Kidney (tissue), 14 donors: ENCODE data around the gene PCA3. TPM values are rescaled to one million over a fixed set of nuclear protein-coding genes. Genes with fewer than 3 reads are reported as not detected.

Experiments
- DNase-seq, 5 donors: peaks; one replicate each; pipeline ENCODE4 v3.0.0-alpha.2; 2013 to 2020
- FAIRE-seq: peaks from 2 replicates; lab custom pipeline; 2012; peaks lifted over from hg19 to GRCh38; lab: Jason Lieb, UNC
- H3K27ac ChIP-seq, 2 donors: one replicate each; pipeline ENCODE4 v1.7.0; 2013; ENCODE audit warnings: low read depth in 2 of 2, low read length in 2 of 2, inconsistent platforms in 1 of 2
- H3K27me3 ChIP-seq: one replicate; pipeline ENCODE4 v1.7.1; 2013; ENCODE audit warnings: low read length, inconsistent platforms; ENCODE audit not compliant: control insufficient read depth, insufficient read depth
- H3K36me3 ChIP-seq, 3 donors: one replicate each; pipeline versions ENCODE4 v1.7.0 to v1.7.1; 2013; ENCODE audit warnings: low read length in 3 of 3, control low read depth in 1 of 3, inconsistent platforms in 1 of 3; ENCODE audit not compliant: insufficient read depth in 3 of 3, control insufficient read depth in 2 of 3
- H3K4me1 ChIP-seq, 3 donors: one replicate each; pipeline versions ENCODE4 v1.7.0 to v1.7.1; 2013; ENCODE audit warnings: low read length in 3 of 3, inconsistent platforms in 1 of 3, low read depth in 1 of 3; ENCODE audit not compliant: control insufficient read depth in 2 of 3, insufficient read depth in 2 of 3
- H3K4me3 ChIP-seq, 3 donors: one replicate each; pipeline versions ENCODE4 v1.7.0 to v1.8.1; 2013; ENCODE audit warnings: low read length in 3 of 3, control low read depth in 1 of 3, inconsistent platforms in 1 of 3
- H3K9ac ChIP-seq, 3 donors: one replicate each; pipeline versions ENCODE4 v1.7.0 to v1.7.1; 2013; ENCODE audit warnings: low read length in 3 of 3, control low read depth in 1 of 3, inconsistent platforms in 1 of 3
- H3K9me3 ChIP-seq, 3 donors: one replicate each; pipeline versions ENCODE4 v1.7.0 to v1.7.1; 2013; ENCODE audit warnings: low read length in 3 of 3, control low read depth in 1 of 3, inconsistent platforms in 1 of 3; ENCODE audit not compliant: control insufficient read depth in 2 of 3, insufficient read depth in 1 of 3
- CTCF ChIP-seq: IDR thresholded peaks from 3 replicates; pipeline ENCODE4 v1.5.1; 2012; ENCODE audit warnings: mild to moderate bottlenecking, moderate library complexity, borderline replicate concordance; ENCODE audit not compliant: insufficient read depth; ENCODE audit errors: extremely low read depth
- intact Hi-C: fragments of 100-400 bp; cut with DNase I; formaldehyde crosslinking; loops from one replicate; pipeline ENCODE4 v1.11.1; 2022
- polyA plus RNA-seq: library from polyadenylated mRNA; stranded (reverse); fragments of 350-450 nt; fragmentation: Illumina TruSeq; extraction: RNeasy Lipid Tissue Mini Kit (QIAGEN cat#74804); gene quantifications from one replicate; pipeline ENCODE4 v1.2.3, GENCODE V29; 2014; ENCODE audit warnings: low read depth, low replicate concordance; ENCODE audit not compliant: insufficient read depth
- total RNA-seq: library from RNA; stranded (reverse); fragmentation: NEBNext Ultra II Directional; extraction: Animal tissue kit (Norgen Biotek cat#: 25700); gene quantifications from one replicate; pipeline ENCODE4 v1.2.1, GENCODE V29; 2021
- donor health status: control.
- donor health status: control.
- donor health status: control.
- donor health status: control.
- donor health status: control.
- donor health status: DM: yes; HTN: yes; CAD: no.
- donor health status: Normal renal cell carcinoma (clear cell type).

The PCA3 gene
- total and polyA plus RNA-seq, 2 donors from 2014 or later: 0.11 TPM; not detected in 1

- DNase-seq (no peak), FAIRE-seq (no peak)
- Histone ChIP-seq H3K9me3 (no peaks in the 10 kb centered on the region), H3K4me3 (no peak overlapping the region), H3K36me3 (no peaks in the 10 kb centered on the region), H3K27ac (no peak overlapping the region), H3K27me3 (no peaks in the 10 kb centered on the region), H3K4me1 (no peaks in the 10 kb centered on the region), H3K9ac (no peak overlapping the region)
- intact Hi-C loops: no loop called here
- TF ChIP-seq CTCF: no peak
These were observed 20.6 kb downstream of the PCA3 start for GRCh38 chr9:76784881-76785280.

- no peak for FAIRE-seq
These were observed 21.3 kb downstream of the PCA3 start for GRCh38 chr9:76785501-76785900.

GRCh38 chr9:76787677-76788076 lies 23.4 kb downstream of the PCA3 start:
- Histone ChIP-seq H3K27me3 (no peaks in the 10 kb centered on the region), H3K27ac (no peak overlapping the region), H3K9ac (no peak overlapping the region), H3K4me3 (no peak overlapping the region), H3K4me1 (no peaks in the 10 kb centered on the region), H3K9me3 (no peaks in the 10 kb centered on the region), H3K36me3 (no peaks in the 10 kb centered on the region)
- FAIRE-seq: no peak
- no peak for DNase-seq
- no peak for TF ChIP-seq CTCF
- intact Hi-C loops: no loop called here

More at GRCh38 chr9:76785501-76785900, 21.3 kb downstream of the PCA3 start:
- no peaks in the 10 kb centered on the region for H3K4me1 ChIP-seq
- intact Hi-C loops: no loop called here
- H3K9me3 ChIP-seq: no peaks in the 10 kb centered on the region
- H3K36me3 ChIP-seq: no peaks in the 10 kb centered on the region
- no peak overlapping the region for H3K4me3 ChIP-seq
- TF ChIP-seq CTCF: no peak
- no peak overlapping the region for H3K9ac ChIP-seq
- no peak overlapping the region for H3K27ac ChIP-seq
- H3K27me3 ChIP-seq: no peaks in the 10 kb centered on the region
- DNase-seq: no peak

GRCh38 chr9:76789840-76790239 lies 25.6 kb downstream of the PCA3 start:
- Histone ChIP-seq H3K36me3 (no peaks in the 10 kb centered on the region), H3K9me3 (no peaks in the 10 kb centered on the region), H3K9ac (no peak overlapping the region), H3K4me1 (no peaks in the 10 kb centered on the region), H3K4me3 (no peak overlapping the region), H3K27me3 (no peaks in the 10 kb centered on the region), H3K27ac (no peak overlapping the region)
- no peak for TF ChIP-seq CTCF
- intact Hi-C loops: no loop called here
- FAIRE-seq (no peak), DNase-seq (no peak)
